ENCODE data around the gene ZFAND2B.
"Not testable (repeated sequence)": the region's sequence is repeated elsewhere in the genome, so short reads cannot be mapped to it uniquely, and the experiment has no call there.

Gene ZFAND2B

GRCh38 chr2:219186754-219187456, 19.7 kb upstream of the ZFAND2B start:
- no peak overlapping the region for H3K4me3 ChIP-seq (ENCODE audit: low read depth, low read length)
- DNase-seq (ENCODE audit: low read depth), result no peak
- no peak for TF ChIP-seq CTCF (IDR thresholded peaks at IDR 0.05; ENCODE audit: low read depth, low read length, missing control alignments)

GRCh38 chr2:219197388-219197787, 9.2 kb upstream of the ZFAND2B start:
- no peak for DNase-seq (ENCODE audit: low read depth)
- no peak for TF ChIP-seq CTCF (IDR thresholded peaks at IDR 0.05; ENCODE audit: low read depth, low read length, missing control alignments)
- no peak overlapping the region for H3K4me3 ChIP-seq (ENCODE audit: low read depth, low read length)

- TF ChIP-seq CTCF (IDR thresholded peaks at IDR 0.05; ENCODE audit: low read depth, low read length, missing control alignments), result no peak
Observed at GRCh38 chr2:219198974-219199373, 7.6 kb upstream of the ZFAND2B start.

GRCh38 chr2:219199470-219200211, 6.9 kb upstream of the ZFAND2B start:
- DNase-seq (ENCODE audit: low read depth), result no peak
- no peak for TF ChIP-seq CTCF (IDR thresholded peaks at IDR 0.05; ENCODE audit: low read depth, low read length, missing control alignments)
- no peak overlapping the region for H3K4me3 ChIP-seq (ENCODE audit: low read depth, low read length)

More at GRCh38 chr2:219198974-219199373, 7.6 kb upstream of the ZFAND2B start:
- no peak overlapping the region for H3K4me3 ChIP-seq (ENCODE audit: low read depth, low read length)
- DNase-seq (ENCODE audit: low read depth), result no peak

GRCh38 chr2:219200502-219201326, 5.9 kb upstream of the ZFAND2B start:
- not testable (repeated sequence) for H3K4me3 ChIP-seq (ENCODE audit: low read depth, low read length); DNase-seq (ENCODE audit: low read depth)

GRCh38 chr2:219201331-219201730, 5.3 kb upstream of the ZFAND2B start:
- H3K4me3 ChIP-seq (ENCODE audit: low read depth, low read length), result not testable (repeated sequence)

GRCh38 chr2:219204425-219205164, 2.0 kb upstream of the ZFAND2B start:
- no peak overlapping the region for H3K4me3 ChIP-seq (ENCODE audit: low read depth, low read length)
- TF ChIP-seq CTCF (IDR thresholded peaks at IDR 0.05; ENCODE audit: low read depth, low read length, missing control alignments), result no peak
- no peak for DNase-seq (ENCODE audit: low read depth)

More at GRCh38 chr2:219201331-219201730, 5.3 kb upstream of the ZFAND2B start:
- DNase-seq (ENCODE audit: low read depth), result not testable (repeated sequence)

Measured in GM12864 (cell line).